Fibroblast of lung (primary cell): Measurements from ENCODE around the gene TPO. TPM values are rescaled to one million over a fixed set of nuclear protein-coding genes. Genes with fewer than 3 reads are reported as not detected.

Experiments
- DNase-seq, 2 donors: peaks; one replicate each; pipeline versions ENCODE4 v3.0.0 to v3.0.0-alpha.2; 2010; ENCODE audit warnings: low read depth in 2 of 2
- H2AFZ ChIP-seq: 2 replicates; pipeline ENCODE4 v1.5.1; 2012; ENCODE audit warnings: low read length, control low read depth, inconsistent platforms
- H3K27ac ChIP-seq: 2 replicates; pipeline ENCODE4 v1.5.1; 2011; ENCODE audit warnings: low read length, control low read depth; ENCODE audit not compliant: insufficient read depth
- H3K27me3 ChIP-seq: 2 replicates; pipeline ENCODE4 v1.5.1; 2011; ENCODE audit warnings: mild to moderate bottlenecking, low read length; ENCODE audit not compliant: control insufficient read depth, insufficient read depth
- H3K36me3 ChIP-seq: 2 replicates; pipeline ENCODE4 v1.5.1; 2011; ENCODE audit warnings: low read length; ENCODE audit not compliant: control insufficient read depth, insufficient read depth
- H3K4me1 ChIP-seq: 2 replicates; pipeline ENCODE4 v1.5.1; 2011; ENCODE audit warnings: low read length; ENCODE audit not compliant: control insufficient read depth, insufficient read depth; ENCODE audit errors: extremely low read depth
- H3K4me2 ChIP-seq: 2 replicates; pipeline ENCODE4 v1.5.1; 2011; ENCODE audit warnings: low read length, control low read depth; ENCODE audit not compliant: insufficient read depth; ENCODE audit errors: extremely low read depth
- H3K4me3 ChIP-seq, 4 experiments: fragments of 200-600 bp in 1 of 4; sonication (generic) in 1 of 4; replicated peaks in 1 of 4; 2 replicates each; pipeline ENCODE4 v1.5.1; 2011 to 2016; ENCODE audit warnings: low read length in 4 of 4, low read depth in 3 of 4, mild to moderate bottlenecking in 3 of 4, control low read depth in 2 of 4, inconsistent platforms in 1 of 4, mixed read lengths in 1 of 4; ENCODE audit not compliant: insufficient read depth in 1 of 4; ENCODE audit errors: control extremely low read depth in 1 of 4
- H3K79me2 ChIP-seq: 2 replicates; pipeline ENCODE4 v1.5.1; 2012; ENCODE audit warnings: mild to moderate bottlenecking, low read length, inconsistent platforms; ENCODE audit not compliant: control insufficient read depth, insufficient read depth
- H3K9ac ChIP-seq: 2 replicates; pipeline ENCODE4 v1.5.1; 2011; ENCODE audit warnings: mild to moderate bottlenecking, low read length, control low read depth; ENCODE audit not compliant: insufficient read depth
- H3K9me3 ChIP-seq: 2 replicates; pipeline ENCODE4 v1.5.1; 2012; ENCODE audit warnings: low read depth, low read length; ENCODE audit not compliant: control insufficient read depth, insufficient read depth
- H4K20me1 ChIP-seq: 2 replicates; pipeline ENCODE4 v1.5.1; 2011; ENCODE audit warnings: low read length; ENCODE audit not compliant: control insufficient read depth, insufficient read depth; ENCODE audit errors: extremely low read depth
- CTCF ChIP-seq, 2 donors: IDR thresholded peaks in 1 of 2; conservative IDR thresholded peaks in 1 of 2; 1 replicate in 1 of 2; 2 replicates in 1 of 2; pipeline ENCODE4 v1.5.1; 2011 to 2012; ENCODE audit warnings: low read length in 2 of 2, control low read depth in 1 of 2, inconsistent platforms in 1 of 2, low read depth in 1 of 2, mild to moderate bottlenecking in 1 of 2
- EZH2 ChIP-seq: IDR thresholded peaks from 2 replicates; pipeline ENCODE4 v1.5.1; 2012; ENCODE audit warnings: low read length, control low read depth, mild to moderate bottlenecking; ENCODE audit errors: missing control alignments
- polyA plus RNA-seq, 2 donors: library from polyadenylated mRNA; depleted of rRNA in 1 of 2; stranded (reverse) in 1 of 2; unstranded in 1 of 2; fragments of >200 nt; gene quantifications; 2 replicates each; pipeline ENCODE4 v1.2.1, GENCODE V29; 2011 to 2012; ENCODE audit warnings: missing spikeins in 1 of 2
- total RNA-seq: library from RNA; depleted of rRNA; stranded (reverse); fragments of >200 nt; gene quantifications from 2 replicates; pipeline ENCODE4 v1.2.1, GENCODE V29; 2014

TPO gene
- total and polyA plus RNA-seq, 2 donors (not counting 1 experiment from before 2014, with no cell fraction given) = not detected

- no peak for TF ChIP-seq EZH2
- TF ChIP-seq CTCF (conservative IDR thresholded peaks at IDR 0.05 in 1 of 2, IDR thresholded peaks at IDR 0.05 in 1 of 2; ENCODE audit: low read depth in 1 of 2, low read length in 2 of 2) = no peak
- DNase-seq = no peak
- no peaks in the 10 kb centered on the region for H3K79me2 ChIP-seq
- H3K4me1 ChIP-seq = no peaks in the 10 kb centered on the region
- no peak overlapping the region for H2AFZ ChIP-seq
- no peak overlapping the region for H3K4me3 ChIP-seq
- H3K27ac ChIP-seq = no peak overlapping the region
- H3K36me3 ChIP-seq = no peaks in the 10 kb centered on the region
- H3K27me3 ChIP-seq = no peaks in the 10 kb centered on the region
- H3K9me3 ChIP-seq = no peaks in the 10 kb centered on the region
- H3K4me2 ChIP-seq = no peak overlapping the region
- no peak overlapping the region for H3K9ac ChIP-seq
- no peaks in the 10 kb centered on the region for H4K20me1 ChIP-seq
Measured at GRCh38 chr2:1480671-1481076, 67.4 kb downstream of the TPO start.

GRCh38 chr2:1481406-1482252 lies 68.4 kb downstream of the TPO start:
- H3K9ac ChIP-seq = no peak overlapping the region
- H3K4me1 ChIP-seq = no peaks in the 10 kb centered on the region
- TF ChIP-seq CTCF (conservative IDR thresholded peaks at IDR 0.05 in 1 of 2, IDR thresholded peaks at IDR 0.05 in 1 of 2; ENCODE audit: low read depth in 1 of 2, low read length in 2 of 2) (no peak), EZH2 (no peak)
- H3K9me3 ChIP-seq = no peaks in the 10 kb centered on the region
- no peak overlapping the region for H3K27ac ChIP-seq
- no peaks in the 10 kb centered on the region for H4K20me1 ChIP-seq
- no peak overlapping the region for H3K4me2 ChIP-seq
- no peak overlapping the region for H2AFZ ChIP-seq
- H3K27me3 ChIP-seq = no peaks in the 10 kb centered on the region
- H3K4me3 ChIP-seq = no peak overlapping the region
- no peak for DNase-seq
- H3K79me2 ChIP-seq = no peaks in the 10 kb centered on the region
- H3K36me3 ChIP-seq = no peaks in the 10 kb centered on the region

GRCh38 chr2:1482253-1482675 lies 69.0 kb downstream of the TPO start:
- no peak for DNase-seq
- no peak overlapping the region for H3K4me3 ChIP-seq
- H4K20me1 ChIP-seq = no peaks in the 10 kb centered on the region
- no peak overlapping the region for H3K9ac ChIP-seq
- H3K36me3 ChIP-seq = no peaks in the 10 kb centered on the region
- H3K4me2 ChIP-seq = no peak overlapping the region
- no peaks in the 10 kb centered on the region for H3K4me1 ChIP-seq
- TF ChIP-seq CTCF (conservative IDR thresholded peaks at IDR 0.05 in 1 of 2, IDR thresholded peaks at IDR 0.05 in 1 of 2; ENCODE audit: low read depth in 1 of 2, low read length in 2 of 2) (no peak), EZH2 (no peak)
- H3K27ac ChIP-seq = no peak overlapping the region
- H2AFZ ChIP-seq = no peak overlapping the region
- no peaks in the 10 kb centered on the region for H3K9me3 ChIP-seq
- no peaks in the 10 kb centered on the region for H3K27me3 ChIP-seq
- no peaks in the 10 kb centered on the region for H3K79me2 ChIP-seq
